Measurements from ENCODE around the gene RSPH9.
A peak's percentile ranks its signal among the peaks of the same experiment; 100 is the strongest.
"Not testable (repeated sequence)": the region's sequence is repeated elsewhere in the genome, so short reads cannot be mapped to it uniquely, and the experiment has no call there.

Gene RSPH9

DNA sequence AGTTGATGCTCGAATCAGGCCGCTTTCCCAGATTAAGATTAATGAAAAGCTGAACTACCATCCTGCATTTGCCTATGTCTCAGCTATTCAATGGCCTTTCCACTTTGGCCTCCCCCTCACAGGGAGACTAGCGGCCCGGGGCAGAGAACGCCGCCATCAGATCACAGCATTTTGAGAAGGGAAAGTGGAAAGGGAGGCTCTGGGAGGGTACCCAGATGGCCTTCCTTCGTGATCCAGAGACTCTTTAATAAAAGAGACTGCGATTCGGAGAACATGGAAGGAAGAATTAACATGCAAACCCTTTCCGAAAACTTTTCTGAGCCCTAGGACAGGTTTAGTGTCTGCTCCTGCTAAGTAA, 42.2 kb downstream of the RSPH9 start:
- no peak for DNase-seq (ENCODE audit: low spot score)

DNA sequence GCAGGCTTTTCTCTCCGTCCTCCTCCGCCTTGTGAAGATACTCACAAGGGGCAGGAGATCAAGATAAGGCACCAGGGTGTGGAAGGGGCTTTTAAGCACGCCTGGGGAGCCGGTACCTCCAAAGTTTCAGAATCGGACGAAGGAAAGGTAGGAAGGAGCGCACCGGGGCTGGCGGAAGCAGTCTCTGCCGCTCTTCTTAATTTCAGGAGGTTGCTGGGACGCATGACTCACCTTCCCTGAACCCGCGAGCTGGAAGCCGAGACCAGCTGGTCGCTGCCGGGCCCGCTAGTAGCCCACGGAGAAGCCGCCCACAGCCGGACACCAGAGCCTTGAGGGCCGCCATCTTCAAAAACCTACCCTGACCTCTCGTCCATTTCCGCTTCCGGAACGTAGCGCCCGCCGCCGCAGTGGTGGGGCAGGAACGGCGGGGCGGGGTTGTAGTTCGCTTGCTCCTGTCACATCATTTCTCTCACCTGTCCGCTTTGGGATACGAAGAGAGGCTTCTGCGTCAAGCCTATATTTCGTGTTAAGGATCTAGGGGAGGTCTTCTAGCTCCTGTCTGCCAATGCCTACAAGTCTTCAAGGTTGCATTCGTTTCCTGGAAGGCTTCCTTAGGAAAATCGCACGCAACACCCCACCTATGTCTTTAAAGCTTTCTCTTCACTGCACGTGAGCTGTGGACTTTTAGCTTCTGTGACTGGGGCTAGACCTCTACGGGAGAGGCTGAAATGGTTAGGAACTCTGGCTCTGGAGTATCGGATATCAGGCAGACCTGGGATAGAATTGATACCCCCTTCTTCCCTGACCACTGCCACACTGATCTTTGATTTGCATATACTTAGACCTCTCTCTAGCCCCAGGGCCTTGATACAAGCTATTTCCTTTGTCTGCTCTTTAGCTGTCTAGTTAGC, 42.9 kb downstream of the RSPH9 start, which contains the start of gene MRPS18A:
MRPS18A (minus strand) TSS at position 355 of the 911 bp plus-strand sequence; CDS start at position 343, 12 bp downstream.
- DNase-seq (ENCODE audit: low spot score), result peak; percentile 92

DNA sequence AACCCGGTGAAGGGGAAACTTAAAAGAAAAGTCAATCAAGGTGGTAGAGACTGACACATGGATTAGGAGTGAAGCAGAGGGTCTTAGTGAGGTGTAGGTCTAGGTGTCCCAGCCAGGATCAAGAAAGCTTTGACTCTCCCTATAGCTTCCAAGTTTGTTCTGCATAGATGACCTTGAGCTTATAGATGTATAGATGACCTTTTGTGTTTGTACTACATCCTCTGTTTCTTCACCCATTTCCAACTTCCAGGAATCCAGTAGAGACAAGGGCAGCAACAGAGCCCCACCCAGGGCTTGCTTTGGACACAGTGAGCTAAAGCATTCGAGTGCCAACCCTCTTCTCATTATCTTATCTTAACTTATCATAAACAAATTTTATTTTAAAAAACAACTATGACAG, 44.6 kb downstream of the RSPH9 start:
- no peak for DNase-seq (ENCODE audit: low spot score)

DNA sequence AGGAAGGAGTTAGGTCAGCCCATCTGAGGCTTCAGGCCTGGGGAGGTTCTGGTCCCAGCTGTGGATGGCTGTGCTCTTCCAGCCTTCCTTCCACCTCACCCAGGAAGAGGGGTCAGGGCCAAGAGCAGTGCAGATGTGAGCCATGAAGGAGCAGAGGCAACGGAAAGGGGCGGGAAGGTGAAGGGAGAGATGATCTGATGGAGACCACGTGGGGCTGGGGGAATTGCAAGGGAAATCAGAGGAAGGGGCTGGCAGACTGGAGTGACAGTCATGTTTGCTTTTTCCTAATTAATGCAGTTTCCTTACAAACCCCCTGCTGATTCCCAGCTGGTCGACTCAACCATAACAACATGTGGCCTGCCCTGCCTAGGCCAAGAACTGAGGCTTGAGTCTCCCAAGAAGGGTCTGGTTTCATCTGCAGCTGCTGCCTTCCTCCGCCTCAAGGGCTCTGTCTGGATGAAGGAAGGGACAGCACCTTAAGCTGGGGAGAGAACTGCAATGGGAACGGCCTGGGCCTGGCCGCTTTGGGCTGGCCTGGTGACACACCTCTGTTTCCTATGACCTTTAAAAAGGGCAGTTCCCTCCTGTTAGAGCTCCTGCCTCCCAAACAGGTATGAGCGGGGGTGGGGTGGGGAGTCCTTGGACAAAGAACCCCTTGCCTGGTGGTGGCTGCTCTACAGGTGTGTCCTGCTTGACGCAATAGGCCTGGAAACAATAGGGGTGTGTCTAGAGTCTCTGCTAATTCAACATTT, 50.6 kb downstream of the RSPH9 start:
- DNase-seq (ENCODE audit: low spot score), result no peak

DNA sequence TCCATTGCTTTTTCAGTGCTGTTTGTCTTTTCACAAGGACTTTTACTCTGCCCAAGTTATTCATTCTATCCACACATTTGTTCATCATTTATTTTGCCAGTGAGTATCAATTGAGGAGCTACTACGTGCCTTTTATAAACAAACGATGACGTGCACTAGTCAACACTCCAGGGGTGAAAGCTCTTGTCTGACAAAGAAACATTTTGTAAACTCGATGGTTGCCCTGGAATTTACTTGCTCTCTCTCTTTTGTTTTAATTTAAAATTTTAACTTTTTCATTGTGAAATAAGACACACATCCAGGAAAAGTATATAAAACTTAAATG, 51.1 kb downstream of the RSPH9 start:
- DNase-seq (ENCODE audit: low spot score), result no peak

DNA sequence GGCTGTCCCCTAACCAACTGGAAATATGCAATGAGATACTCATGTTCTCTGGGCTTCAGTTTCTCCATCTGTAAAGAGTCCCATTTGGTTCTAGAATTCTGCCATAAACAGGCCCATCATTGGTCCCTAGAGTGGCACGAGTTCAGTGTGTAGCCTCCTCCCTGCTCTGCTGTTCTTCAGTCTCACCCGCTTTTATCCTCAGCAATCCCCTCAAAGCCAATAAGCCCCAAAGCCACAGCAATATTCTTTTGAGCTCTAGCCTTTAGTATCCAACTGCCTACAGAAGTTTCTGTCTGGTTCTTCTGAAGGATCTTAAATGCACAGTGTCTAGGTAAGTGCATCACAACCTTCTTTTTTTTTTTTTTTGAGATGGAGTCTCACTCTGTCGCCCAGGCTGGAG, 52.6 kb downstream of the RSPH9 start:
- no peak for DNase-seq (ENCODE audit: low spot score)

DNA sequence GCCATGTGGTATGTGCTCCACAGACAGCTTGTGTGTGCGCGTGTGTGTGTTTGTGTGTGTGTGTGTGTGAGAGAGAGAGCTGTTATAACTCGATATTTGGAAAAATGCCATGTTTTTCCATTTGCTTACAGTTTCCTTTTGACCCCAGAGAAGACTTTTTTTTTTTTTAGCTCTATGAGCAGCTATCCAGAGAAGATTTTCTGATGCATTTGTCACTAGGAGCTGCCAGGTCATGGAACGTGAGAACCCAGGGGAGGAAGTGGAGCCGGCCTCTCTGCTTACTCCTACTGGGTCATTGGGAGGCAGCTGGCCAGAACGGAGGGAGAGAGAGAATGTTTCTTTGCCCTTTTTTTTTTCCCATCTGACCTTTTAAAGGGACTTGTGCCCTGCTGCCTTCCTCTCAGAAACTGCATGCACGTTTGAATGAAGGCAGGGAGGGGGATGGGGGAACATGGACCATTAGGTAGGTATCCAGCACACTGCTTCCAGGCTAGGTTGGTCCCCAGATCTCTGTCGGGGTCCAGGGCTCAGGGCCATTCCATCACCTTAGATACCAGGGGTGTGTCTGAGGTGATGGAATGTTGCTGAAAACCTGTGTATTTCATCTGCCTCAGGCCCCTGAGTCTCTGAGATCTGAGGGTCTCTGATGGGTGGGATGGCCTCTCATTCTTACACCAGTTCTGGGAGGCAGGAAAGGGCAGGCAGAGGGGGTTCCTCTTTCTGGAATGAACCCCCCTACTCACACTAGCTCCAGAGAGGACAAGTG, 53.9 kb downstream of the RSPH9 start:
- DNase-seq (ENCODE audit: low spot score), result no peak

DNA sequence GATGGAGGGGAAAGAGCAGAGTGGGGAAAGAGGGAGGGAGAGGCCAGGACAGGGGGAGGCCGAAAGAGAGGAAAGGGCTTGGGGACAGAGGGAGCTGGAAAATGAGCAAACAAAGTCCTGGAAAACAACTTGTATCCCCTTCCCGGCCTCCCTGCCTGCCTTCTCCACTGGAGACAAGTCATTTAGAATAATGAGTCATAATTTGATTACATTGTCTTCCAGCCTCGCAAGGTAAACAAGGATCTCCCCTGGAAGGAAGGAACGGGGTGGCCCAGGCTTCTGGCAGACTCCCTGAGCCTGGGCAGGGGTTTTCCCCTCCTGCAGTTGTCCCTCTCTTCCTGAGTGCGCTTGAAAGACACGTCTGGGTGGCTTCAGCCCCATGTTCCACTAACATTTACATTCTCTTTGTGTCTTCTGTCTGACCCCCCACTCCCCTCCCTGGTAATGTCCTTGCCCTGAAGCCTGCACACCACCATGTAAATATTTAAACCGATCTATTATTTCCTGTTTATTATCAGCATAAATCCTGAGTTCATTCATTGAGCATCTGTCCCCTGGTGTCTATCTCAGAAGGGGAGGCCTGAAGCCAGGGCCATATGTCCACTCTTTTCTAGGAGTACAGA, 54.8 kb downstream of the RSPH9 start:
- no peak for DNase-seq (ENCODE audit: low spot score)

DNA sequence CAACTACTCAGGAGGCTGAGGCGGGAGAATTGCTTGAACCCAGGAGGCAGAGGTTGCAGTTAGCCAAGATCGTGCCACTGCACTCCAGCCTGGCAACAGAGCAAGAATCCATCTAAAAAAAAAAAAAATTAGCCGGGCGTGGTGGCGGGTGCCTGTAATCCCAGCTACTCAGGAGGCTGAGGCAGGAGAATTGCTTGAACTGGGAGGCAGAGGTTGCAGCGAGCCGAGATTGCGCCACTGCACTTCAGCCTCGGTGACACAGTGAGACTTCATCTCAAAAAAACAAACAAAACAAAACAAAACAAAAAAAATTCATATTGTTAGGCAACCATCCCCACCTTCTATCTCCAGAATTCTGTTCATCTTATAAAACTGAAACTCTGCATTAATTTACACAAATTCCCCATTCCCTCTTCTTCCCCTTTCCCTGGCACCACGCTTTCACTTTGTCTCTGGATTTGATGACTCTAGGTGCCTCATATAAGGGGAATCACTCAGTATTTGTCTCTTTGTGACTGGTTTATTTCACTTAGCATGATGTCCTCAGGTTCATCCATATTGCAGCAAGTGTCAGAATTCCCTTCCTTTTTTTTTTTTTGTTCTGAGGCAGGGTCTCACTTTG, 56.2 kb downstream of the RSPH9 start:
- DNase-seq (ENCODE audit: low spot score), result not testable (repeated sequence)

DNA sequence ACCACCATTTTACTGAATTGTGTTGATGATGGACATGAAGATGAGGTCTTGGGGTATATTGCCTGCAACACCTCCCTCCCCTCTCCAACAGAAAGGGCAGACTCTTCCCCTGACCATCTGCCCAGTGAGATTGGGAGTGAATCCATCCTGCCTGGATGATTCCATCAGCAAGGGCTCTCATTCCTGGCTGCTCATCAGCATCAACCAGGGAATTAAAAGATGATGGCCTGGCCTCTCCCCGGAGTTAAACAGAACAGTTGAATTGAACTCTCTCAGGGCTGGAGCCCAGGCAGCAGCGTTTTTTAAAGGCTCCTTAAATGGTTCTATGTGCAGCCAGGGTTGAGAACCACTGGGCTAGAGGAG, 57.3 kb downstream of the RSPH9 start:
- no peak for DNase-seq (ENCODE audit: low spot score)

DNA sequence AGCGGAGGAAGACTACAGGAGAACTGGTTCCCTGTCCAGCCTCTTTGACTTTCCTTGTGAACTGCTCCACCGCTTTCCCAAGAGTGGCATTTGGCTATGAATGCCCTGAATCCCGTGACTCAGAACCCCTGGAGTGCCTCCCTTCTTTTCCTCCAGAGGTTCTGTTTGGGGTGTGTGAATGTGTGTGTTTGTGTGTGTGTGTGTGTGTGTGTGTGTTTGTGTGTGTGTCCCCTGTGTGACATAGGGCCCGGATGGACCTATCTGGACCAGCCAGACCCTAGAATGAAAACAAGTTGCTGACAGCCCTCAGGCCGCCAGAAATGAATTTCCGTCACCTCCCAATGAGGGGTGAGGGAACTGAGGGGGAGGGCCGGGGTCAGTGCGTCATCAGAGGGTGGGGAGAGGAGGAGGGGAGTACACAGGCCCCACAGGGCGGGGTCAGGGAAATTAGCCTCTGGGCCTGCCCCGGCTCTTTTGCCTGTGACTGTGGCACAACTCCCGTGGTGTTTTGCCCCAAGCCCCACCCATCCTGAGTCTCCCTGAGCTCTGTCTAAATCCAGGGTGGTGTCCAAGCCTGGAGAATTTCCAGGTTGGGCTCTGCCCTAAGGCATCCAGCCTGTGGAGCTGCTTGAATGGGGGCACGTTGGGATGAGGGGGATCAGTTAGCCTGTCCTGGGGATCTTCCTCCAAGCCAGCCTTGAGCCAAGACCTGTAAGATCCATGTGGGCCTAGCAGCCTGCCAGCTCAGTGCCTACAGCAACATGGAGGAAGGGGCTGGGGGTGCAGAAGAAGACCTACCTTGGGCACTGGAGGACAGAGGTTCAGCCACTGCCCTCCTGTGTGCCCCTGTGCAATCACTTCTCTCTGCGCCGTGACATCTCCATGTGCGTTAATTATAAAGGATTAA, 58.0 kb downstream of the RSPH9 start:
- peak; percentile 63 for DNase-seq (ENCODE audit: low spot score)

DNA sequence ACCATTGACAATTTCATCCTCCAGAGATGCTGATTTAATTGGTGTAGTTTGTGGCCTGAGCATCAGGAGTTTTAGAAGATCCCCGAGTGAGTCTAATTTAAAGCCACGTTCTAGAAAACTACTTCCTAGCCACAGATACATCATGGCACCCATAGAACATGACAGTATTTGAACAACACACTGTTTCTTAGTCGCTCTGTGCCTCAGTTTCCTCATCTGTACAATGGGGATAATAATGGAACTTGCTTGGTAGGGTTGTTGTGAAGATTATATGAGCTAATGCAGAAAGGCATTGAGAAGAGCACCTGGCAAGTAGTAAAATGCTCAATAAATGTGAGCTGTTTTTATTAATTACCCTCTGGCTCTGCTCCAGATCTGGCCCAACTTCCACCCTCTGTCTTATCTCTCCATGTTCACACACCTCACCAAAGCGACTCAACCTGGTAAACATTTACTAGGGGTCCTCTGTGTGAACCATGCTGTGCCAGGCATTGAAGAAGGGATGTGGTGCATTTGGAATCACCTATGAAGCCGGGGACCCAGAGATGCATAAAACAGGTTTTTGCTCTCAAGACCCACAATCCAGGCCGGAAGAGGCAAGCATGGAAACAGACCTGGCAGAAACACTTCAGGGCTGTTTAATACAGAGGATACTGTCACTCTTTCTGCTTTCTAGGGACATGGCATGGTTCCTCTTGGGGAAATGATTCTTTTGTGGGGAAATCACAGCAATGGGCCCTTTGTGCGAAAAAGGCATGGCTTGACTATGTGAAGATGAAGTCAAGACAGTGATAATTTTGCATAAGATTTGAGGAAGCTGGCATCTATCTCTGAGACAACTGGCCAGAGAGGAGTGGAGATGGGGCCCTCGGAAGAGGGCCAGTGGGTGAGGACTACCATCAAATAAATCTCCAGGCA, 58.9 kb downstream of the RSPH9 start:
- DNase-seq (ENCODE audit: low spot score), result no peak

DNA sequence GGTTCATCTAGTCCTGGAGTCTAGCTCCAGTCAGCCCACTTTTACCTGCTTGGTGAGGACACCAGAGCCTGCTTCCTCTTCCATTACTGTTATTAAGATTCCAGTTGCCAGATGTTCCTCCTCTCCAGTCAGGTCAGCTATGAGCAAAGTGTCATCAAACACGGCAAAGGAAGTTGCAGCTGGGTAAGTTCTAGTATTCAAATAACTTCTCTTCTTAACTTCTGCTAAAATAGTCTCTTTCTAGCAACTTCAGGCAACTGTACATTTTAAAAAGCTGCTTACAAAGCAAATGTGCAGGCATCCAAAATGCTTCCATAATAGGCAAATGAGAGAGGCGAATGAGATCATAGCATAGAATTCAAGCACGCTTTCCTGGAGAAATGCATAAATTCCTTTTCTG, 61.2 kb downstream of the RSPH9 start:
- no peak for DNase-seq (ENCODE audit: low spot score)

DNA sequence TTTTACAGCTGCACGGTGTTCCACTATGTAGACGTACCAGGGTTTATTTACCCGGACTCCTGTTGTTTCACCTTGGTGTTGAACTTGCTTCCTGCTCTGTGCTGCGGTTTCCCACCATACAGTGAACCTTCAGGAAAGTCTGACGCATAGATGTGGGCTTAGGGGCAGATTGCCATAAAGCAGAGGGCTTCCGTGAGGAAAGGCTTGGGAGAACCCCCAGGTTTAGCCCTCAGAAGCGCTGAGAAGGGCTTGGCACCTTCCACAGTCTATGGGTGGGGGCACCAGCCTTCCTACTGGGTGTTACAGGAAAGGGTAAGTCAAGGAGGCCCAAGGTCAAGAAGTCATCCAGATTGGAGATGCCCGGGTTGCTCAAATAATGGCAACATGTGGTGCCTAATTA, 62.0 kb downstream of the RSPH9 start:
- no peak for DNase-seq (ENCODE audit: low spot score)

DNA sequence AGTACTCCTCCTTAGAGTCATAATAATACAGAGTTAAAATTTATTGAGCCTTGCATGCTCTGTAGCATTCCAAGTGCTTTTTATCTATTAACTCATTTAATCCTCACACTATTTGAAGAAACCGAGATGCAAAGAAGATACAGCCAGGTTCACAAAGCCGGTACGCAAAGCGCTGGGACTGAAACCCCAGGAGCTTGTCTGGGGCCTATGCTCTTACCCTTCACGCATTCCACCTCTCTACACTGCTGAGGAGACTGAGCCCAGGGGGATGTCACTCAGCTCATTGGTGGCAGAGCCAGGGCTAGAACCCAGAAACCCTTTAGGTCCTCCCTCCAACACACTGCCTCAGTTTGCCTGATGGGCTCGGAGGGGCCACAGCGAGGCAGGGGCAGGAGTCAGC, 62.4 kb downstream of the RSPH9 start:
- no peak for DNase-seq (ENCODE audit: low spot score)

DNA sequence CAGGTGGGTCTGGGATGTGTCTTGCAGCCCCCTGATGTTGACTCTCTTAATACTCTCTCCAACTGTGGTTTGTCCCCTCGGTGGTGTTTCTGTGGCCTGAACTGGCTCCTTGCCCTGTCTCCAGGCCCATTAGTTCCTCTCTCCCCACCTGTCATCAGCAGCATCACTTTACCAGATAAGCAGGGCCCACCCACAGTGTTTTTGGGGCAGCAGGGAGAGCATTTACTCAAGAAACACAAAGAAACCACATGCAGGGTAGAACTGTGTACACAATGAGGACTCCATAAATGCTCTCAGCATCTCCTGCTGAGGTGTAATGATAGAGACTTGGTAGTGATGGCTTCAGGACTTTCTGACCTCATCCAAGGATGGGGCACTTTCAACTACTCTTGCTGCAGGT, 62.9 kb downstream of the RSPH9 start:
- no peak for DNase-seq (ENCODE audit: low spot score)

DNA sequence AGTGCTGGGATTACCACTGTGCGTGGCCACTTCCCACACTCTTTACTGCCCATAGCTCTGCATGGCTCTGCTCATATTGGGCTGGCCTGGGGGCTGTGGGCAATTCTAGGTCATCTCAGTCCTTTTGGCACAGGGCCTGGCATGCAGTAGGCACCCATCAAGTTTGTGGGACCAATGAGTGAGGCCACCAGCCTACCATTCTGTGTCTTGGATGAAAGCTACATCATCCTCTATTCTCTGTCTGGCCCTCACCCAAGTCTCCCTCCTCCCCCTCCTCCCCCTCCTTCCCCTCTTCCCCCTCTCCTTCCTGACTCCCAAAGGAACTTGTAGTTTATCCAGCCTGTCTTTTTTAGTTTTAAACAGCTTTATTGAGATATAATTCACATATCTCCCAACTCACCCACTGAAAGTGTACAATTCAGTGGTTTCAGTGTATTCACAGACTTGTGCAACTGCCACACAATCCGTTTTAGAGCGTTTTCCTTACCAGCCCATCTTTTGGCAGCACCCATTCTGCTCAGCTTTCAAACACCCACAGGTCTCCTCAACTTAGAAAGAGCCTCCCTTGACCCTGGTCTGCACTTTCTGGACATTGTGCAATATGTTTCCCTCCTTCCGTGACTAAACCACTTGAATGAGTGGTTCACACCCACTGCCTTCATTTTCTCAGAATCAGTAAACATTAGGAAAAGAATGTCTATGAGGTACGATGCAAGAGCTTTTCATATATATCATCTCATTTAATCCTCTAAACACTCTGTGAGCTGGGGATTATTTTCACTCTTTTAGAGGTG, 64.2 kb downstream of the RSPH9 start:
- no peak for DNase-seq (ENCODE audit: low spot score)

DNA sequence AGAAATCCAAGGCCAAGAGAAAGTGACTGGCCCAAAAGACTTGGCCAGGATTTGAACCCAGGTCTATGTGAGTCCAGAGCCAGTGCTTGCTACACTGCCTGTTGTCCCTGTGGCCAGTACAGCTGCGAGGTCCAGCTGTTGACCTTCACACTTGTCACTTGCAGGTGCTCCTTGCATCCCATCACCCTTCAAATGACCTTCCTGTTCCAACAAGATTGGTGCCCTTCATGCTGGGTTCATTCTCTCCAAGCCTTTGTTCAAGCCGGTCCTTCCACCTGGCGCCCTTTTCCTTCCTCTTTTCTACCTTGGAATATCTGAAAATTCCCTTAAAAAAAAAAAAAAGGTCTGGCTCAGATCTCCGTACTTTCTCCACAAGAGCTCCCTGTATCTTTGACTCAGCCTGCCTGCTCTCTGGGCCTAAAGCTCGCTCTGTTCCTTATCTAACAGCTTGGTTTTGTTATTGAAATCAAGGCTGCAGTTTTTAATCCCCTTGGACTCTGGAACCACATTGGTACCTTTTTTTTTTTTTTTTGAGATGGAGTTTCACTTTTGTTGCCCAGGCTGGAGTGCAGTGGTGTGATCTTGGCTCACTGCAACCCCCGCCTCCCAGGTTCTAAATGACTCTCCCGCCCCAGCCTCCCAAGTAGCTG, 64.9 kb downstream of the RSPH9 start:
- DNase-seq (ENCODE audit: low spot score), result no peak
